Islet precursor cell (in vitro differentiated cells): ENCODE data around the gene EIF4H.
"Not testable (repeated sequence)": the region's sequence is repeated elsewhere in the genome, so short reads cannot be mapped to it uniquely, and the experiment has no call there.

Experiments used
- DNase-seq: peaks from one replicate; pipeline ENCODE4 v3.0.0-alpha.2; 2018

The EIF4H gene

GRCh38 chr7:74173866-74174605 lies at the start of gene EIF4H:
TSS of gene EIF4H (plus strand) at chr7:74174356. CDS start at chr7:74174384, 28 bp downstream.
- peak; percentile 96 for DNase-seq

- DNase-seq, result no peak
These were observed 47.8 kb upstream of the EIF4H start for GRCh38 chr7:74126220-74126880.

DNA sequence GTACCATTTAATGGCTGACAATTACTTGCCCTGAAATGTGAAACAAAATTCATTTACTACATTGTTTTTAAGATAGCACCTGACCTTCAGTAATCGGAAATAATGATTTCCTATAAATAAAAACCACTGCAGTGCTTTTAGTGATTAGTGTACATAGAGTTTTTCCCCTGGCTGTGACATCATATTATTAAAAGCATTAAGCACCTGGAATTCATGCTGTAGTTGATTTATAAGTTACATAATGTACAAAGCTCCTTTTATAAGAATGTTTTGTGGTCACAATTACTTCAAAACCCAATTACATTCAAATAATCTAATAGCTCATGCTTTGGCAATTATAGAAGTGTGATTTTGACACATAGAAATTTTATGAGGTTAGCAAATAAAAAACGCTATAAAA lies 44.3 kb upstream of the EIF4H start:
- DNase-seq, result no peak

GRCh38 chr7:74130518-74130917 lies 43.6 kb upstream of the EIF4H start:
- DNase-seq, result no peak

DNA sequence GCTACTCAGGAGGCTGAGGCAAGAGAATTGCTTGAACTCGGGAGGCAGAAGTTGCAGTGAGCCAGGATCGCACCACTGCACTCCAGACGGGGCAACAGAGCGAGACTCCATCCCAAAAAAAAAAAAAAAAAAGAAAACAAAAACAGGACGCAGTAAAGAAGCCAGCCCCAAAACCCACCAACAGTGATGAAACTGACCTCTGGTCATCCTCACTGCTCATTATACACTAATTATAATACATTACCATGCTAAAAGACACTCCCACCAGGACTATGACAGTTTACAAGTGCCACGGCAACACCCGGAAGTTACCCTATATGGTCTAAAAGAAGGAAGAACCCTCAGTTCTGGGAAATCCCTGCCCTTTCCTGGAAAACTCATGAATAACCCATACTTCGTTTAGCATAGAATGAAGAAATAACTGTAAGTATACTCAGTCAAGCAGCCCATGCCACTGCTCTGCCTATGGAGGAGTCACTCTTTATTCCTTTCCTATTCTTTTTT lies 40.0 kb upstream of the EIF4H start:
- no peak for DNase-seq

DNA sequence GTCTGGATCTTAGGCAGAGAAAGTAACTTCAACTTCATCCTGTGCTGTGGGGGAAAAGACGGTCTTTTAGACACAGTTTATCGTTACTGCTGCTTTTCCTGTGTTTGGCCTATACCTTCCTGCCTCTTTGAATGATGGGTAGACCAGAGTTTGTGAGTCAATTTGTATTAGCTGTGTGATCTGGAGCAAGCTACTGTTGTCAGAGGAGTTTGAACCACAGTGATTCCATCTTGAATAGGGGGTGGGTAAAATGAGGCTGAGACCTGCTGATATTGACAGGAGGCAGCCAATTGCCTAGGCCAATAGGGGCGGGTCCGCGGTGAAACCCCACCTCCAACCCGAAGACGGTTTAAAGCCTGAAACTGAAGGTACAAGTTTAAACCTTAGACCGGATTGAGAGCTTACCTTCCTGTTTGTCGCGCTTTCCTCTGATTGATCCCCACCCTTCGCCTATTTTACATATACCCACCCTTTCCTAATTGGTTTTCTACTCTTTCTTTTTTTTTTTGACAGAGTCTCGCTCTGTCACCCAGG lies 35.8 kb upstream of the EIF4H start:
- peak; percentile 59 for DNase-seq

GRCh38 chr7:74138945-74139843 lies 35.0 kb upstream of the EIF4H start:
- DNase-seq, result peak; percentile 56

DNA sequence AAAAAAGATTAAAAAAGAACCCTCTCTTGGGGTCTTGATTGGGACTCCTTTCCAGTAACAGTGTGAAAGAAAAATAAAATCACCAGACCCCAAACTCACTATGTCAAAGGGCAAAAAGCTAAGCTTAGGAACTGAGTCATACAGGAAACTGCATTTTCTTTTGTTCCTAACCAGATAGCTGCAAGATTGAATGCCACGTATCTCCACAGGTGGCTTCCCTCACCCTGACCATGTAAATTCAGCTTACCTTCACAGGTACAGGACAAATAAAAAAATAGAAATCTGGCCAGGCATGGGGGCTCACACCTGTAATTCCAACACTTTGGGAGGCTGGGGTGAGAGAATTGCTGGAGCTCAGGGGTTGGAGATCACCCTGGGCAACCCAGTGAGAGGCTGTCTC lies 32.5 kb upstream of the EIF4H start:
- DNase-seq, result no peak

DNA sequence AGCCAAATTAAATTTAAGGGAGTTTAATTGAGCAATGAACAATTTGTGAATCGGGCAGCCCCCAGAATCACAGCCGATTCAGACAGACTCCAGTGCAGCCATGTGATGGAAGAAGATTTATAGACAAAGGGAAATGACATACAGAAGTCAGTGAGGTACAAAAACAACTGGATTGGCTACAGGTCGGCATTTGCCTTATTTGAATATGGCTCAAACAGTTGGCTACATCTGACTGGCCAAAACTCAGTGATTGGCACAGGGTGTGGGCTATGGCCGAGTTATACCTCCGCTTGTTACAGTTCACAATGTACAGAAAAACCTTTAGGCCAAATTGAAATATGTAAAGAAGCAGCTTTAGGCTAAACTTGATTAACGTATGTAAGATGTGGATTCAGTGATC lies 30.8 kb upstream of the EIF4H start:
- no peak for DNase-seq

GRCh38 chr7:74148491-74148890 lies 25.7 kb upstream of the EIF4H start:
- no peak for DNase-seq

- no peak for DNase-seq
These were observed 25.1 kb upstream of the EIF4H start for GRCh38 chr7:74149071-74149470.

- DNase-seq, result no peak
These were observed 24.6 kb upstream of the EIF4H start for GRCh38 chr7:74149603-74150002.

- DNase-seq, result no peak
These were observed 20.4 kb upstream of the EIF4H start for GRCh38 chr7:74153736-74154135.

DNA sequence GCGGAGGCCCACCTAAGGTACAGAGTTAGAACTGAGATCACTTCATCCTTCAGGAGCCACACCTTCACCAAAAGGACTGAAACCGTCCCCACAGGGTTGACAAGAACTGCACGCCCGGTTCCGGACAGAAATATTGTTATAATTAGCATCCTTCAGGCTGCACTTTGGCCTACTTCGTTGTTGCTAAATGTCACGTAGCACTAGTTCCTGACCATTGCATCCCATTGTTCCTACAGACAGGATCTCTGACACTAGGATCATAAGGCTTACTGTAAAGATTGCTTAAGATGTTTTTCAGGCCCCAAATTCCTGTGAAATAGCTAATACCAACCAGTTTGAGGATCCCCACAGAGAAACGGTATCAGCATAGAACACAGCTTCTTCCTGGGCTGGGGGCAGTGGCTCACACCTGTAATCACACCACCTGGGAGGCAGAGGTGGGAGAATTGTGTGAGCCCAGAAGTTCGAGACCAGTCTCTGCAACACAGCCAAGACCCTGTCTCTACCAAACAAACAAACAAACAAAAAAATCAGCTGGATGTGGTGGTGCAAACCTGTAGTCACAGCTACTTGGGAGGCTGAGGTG lies 18.3 kb upstream of the EIF4H start:
- DNase-seq, result no peak

- no peak for DNase-seq
These were observed 16.6 kb upstream of the EIF4H start for GRCh38 chr7:74157605-74158004.

GRCh38 chr7:74164985-74165456 lies 9.1 kb upstream of the EIF4H start:
- peak; percentile 72 for DNase-seq

DNA sequence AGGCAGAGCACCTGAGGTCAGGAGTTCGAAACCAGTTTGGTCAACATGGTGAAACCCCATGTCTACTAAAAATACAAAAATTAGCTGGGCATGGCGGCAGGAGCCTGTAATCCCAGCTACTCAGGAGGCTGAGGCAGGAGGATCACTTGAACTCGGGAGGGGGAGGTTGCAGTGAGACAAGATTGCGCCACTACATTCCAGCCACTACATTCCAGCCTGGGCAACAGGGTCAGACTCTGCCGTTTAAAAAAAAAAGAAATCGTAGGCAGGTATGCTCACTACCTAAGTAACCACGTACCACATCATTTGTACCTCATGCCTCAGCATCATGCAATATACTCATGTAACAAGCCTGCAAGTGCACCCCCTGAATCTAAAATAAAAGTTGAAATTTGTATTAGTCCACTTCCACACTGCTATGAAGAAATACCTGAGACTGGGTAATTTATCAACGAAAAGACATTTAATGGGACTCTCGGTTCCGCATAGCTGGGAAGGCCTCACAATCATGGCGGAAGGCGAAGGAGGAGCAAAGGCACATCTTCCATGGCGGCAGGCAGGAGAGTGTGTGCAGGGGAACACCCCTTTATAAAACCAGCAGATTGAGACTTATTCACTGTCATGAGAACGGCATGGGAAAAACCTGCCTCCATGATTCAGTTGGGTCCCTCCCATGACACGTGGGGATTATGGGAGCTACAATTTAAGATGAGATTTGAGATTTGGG lies 8.1 kb upstream of the EIF4H start:
- DNase-seq, result no peak

DNA sequence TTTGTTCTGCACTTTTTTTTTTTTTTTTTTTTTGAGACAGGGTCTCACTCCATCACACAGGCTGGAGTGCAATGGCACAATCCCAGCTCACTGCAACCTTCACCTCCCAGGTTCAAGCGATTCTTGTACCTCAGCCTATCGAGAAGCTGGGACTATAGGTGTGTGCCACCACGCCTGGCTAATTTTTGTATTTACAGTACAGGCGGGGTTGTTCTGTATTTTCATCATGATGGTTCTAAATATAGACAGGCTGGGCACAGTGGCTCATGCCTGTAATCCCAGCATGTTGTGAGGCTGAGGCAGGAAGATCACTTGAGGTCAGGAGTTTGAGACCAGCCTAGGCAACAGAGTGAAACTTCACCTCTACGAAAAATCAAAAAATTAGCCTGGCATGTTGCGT lies 6.8 kb upstream of the EIF4H start:
- not testable (repeated sequence) for DNase-seq

- peak; percentile 71 for DNase-seq
These were observed 1.1 kb upstream of the EIF4H start for GRCh38 chr7:74173074-74173473.

DNA sequence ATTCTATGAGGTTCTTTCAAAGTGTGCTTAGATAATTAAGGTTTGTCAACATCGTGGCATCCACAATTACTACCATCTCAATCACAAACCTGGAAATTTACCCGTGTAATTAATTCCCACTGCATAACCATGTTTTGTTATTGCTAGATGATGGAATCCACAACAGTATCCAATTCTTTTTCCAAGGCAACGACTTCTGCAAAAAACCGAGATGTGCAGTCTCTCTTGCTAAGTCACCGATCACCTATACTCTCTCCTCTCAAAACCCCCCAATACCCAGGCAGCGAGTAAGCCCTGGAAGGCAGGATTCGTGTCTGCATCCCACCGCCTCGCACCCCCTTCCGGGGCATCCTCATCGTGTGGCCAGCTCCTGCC lies 678 bp upstream of the EIF4H start:
- DNase-seq, result no peak

DNA sequence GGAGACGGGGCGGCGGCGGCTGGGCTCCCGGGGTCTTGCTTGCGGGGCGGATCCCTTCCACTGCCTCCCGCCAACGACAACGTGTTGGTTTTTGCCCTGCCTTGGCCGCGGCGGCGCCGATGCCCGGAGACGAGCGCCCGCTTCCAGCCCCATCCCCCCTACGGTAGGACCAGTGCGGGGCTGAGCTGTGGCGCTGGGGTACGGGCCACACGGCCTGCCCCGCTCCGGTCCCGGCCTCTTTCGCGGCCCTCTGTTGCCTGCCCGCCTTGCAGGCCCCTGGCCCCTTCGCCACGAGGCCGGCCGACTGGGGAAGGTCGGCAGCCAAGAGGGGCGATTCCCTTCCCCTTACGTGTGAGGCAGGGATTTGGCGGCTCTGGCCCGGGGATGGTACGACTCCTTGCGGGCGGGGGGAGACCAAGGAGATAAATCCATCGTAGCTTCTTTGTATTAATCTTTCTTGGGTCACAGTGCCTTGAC lies 488 bp downstream of the EIF4H start:
- DNase-seq, result peak; percentile 74

DNA sequence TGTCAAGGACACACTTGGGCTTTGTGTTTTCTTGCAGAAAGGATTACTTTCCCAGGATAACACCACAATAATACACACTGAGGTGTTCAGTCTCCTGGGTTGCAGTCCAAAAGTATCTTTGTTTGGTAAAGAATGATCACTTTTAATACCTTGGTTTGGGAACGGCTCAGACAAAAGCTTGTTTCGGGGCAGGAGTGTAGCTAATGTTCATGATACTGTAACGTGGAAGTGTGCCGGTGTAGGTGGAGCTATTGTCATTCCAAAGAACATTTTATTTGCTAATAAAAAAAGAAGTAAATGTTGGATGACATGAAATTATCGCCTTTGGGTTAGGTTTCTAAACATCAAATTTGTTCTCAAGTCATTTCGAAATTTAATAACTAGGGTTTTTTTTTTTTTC lies 1.2 kb downstream of the EIF4H start:
- DNase-seq, result no peak
